Panc1 (cell line): Measurements from ENCODE around the gene ADAMTSL2.

Experiments
- POLR2AphosphoS5 ChIP-seq: IDR thresholded peaks from 2 replicates; pipeline ENCODE4 v1.6.1; 2012; ENCODE audit warnings: mild to moderate bottlenecking, low read depth, low read length, moderate library complexity
- SIN3A ChIP-seq: IDR thresholded peaks from 2 replicates; pipeline ENCODE4 v1.6.1; 2012; ENCODE audit warnings: low read depth, mild to moderate bottlenecking, low read length, moderate library complexity, borderline replicate concordance; ENCODE audit not compliant: insufficient read depth
- TCF7L2 ChIP-seq: IDR thresholded peaks from 2 replicates; pipeline ENCODE4 v1.6.1; 2011; ENCODE audit warnings: mild to moderate bottlenecking, low read depth, low read length, inconsistent platforms
- TF ChIP-seq, protein P1 (sequence below): fragments of 450-650 bp; IDR thresholded peaks from 2 replicates; pipeline ENCODE4 v1.5.1; 2017; ENCODE audit warnings: mild to moderate bottlenecking
- TF ChIP-seq, protein P2 (sequence below), 2 experiments: IDR thresholded peaks; 2 replicates each; pipeline ENCODE4 v1.6.1; 2011 to 2012; ENCODE audit warnings: low read depth in 2 of 2, control low read depth in 1 of 2, low read length in 1 of 2, mild to moderate bottlenecking in 1 of 2, moderate library complexity in 1 of 2; ENCODE audit not compliant: insufficient read depth in 1 of 2

DNA sequence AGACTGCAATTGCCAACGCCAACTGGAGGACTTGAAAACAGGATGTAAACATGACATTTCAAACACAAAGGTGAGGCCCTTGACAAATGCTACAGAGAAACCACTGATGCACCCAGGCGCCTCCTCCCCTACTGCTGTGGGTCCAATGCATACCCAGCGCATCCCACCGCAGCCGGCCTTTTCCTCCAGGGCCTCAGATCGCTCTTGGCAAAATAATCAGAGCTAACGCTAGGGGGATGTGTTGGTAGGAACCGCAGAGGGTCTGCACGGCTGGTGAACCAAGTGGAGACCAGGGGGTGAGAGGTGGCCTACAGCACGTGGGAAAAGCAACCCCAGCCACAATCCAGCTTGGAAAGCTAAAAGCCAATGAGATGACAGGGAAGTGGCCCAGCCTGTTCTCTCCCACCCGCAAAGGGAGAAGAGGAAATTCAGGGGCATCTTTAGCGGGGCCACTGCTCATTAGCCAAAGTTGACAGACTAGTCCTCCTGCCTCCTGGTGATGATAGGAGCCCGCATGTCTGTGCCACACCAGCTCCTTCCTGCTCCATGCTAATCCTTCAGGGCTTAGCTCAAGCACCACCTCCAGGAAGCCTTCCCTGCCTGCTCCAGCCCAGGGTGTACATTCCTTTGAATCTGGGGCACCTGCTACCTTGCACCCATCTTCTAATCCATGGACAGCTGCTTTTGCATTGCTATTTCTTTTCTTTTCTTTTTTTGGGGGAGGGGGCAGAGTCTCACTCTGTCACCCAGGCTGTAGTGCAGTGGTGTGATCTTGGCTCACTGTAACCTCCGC, 68.8 kb downstream of the ADAMTSL2 start:
- TF ChIP-seq, protein P1, sequence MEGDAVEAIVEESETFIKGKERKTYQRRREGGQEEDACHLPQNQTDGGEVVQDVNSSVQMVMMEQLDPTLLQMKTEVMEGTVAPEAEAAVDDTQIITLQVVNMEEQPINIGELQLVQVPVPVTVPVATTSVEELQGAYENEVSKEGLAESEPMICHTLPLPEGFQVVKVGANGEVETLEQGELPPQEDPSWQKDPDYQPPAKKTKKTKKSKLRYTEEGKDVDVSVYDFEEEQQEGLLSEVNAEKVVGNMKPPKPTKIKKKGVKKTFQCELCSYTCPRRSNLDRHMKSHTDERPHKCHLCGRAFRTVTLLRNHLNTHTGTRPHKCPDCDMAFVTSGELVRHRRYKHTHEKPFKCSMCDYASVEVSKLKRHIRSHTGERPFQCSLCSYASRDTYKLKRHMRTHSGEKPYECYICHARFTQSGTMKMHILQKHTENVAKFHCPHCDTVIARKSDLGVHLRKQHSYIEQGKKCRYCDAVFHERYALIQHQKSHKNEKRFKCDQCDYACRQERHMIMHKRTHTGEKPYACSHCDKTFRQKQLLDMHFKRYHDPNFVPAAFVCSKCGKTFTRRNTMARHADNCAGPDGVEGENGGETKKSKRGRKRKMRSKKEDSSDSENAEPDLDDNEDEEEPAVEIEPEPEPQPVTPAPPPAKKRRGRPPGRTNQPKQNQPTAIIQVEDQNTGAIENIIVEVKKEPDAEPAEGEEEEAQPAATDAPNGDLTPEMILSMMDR: no peak
- TF ChIP-seq POLR2AphosphoS5 (no peak), TCF7L2 (no peak), SIN3A (no peak)
- TF ChIP-seq, protein P2, sequence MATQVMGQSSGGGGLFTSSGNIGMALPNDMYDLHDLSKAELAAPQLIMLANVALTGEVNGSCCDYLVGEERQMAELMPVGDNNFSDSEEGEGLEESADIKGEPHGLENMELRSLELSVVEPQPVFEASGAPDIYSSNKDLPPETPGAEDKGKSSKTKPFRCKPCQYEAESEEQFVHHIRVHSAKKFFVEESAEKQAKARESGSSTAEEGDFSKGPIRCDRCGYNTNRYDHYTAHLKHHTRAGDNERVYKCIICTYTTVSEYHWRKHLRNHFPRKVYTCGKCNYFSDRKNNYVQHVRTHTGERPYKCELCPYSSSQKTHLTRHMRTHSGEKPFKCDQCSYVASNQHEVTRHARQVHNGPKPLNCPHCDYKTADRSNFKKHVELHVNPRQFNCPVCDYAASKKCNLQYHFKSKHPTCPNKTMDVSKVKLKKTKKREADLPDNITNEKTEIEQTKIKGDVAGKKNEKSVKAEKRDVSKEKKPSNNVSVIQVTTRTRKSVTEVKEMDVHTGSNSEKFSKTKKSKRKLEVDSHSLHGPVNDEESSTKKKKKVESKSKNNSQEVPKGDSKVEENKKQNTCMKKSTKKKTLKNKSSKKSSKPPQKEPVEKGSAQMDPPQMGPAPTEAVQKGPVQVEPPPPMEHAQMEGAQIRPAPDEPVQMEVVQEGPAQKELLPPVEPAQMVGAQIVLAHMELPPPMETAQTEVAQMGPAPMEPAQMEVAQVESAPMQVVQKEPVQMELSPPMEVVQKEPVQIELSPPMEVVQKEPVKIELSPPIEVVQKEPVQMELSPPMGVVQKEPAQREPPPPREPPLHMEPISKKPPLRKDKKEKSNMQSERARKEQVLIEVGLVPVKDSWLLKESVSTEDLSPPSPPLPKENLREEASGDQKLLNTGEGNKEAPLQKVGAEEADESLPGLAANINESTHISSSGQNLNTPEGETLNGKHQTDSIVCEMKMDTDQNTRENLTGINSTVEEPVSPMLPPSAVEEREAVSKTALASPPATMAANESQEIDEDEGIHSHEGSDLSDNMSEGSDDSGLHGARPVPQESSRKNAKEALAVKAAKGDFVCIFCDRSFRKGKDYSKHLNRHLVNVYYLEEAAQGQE (IDR thresholded peaks at IDR 0.05; ENCODE audit: insufficient read depth in 1 of 2, low read depth in 2 of 2, low read length in 1 of 2): no peak
